GM12878 (cell line): Measurements from ENCODE around the gene LRP4.

Experiments used
- BHLHE40 ChIP-seq, 2 experiments: fragments of 450-650 bp in 1 of 2; IDR thresholded peaks; 2 replicates each; pipeline ENCODE4 v1.6.1; 2011 to 2017; ENCODE audit warnings: low read depth in 2 of 2, borderline replicate concordance in 1 of 2, improper control_type of control experiment in 1 of 2, low read length in 1 of 2, mild to moderate bottlenecking in 1 of 2
- CBX5 ChIP-seq: sonication (generic); IDR thresholded peaks from 2 replicates; pipeline ENCODE4 v1.6.1; 2016; ENCODE audit warnings: low read depth, moderate library complexity, mild to moderate bottlenecking, inconsistent platforms
- EP300 ChIP-seq, 2 experiments: fragments of 150-350 bp in 1 of 2; IDR thresholded peaks; 2 replicates each; pipeline ENCODE4 v1.6.1; 2011 to 2012; ENCODE audit warnings: low read depth in 2 of 2, low read length in 2 of 2, borderline replicate concordance in 1 of 2, improper control_type of control experiment in 1 of 2, inconsistent platforms in 1 of 2; ENCODE audit not compliant: control insufficient read depth in 1 of 2
- IKZF2 ChIP-seq, 2 experiments: fragments of 450-650 bp; IDR thresholded peaks; 2 replicates each; pipeline ENCODE4 v1.6.1; 2017; ENCODE audit warnings: mild to moderate bottlenecking in 2 of 2, moderate library complexity in 2 of 2
- MTA2 ChIP-seq: fragments of 450-650 bp; IDR thresholded peaks from 2 replicates; pipeline ENCODE4 v1.6.1; 2016; ENCODE audit warnings: low read depth, mild to moderate bottlenecking, moderate library complexity
- POLR2AphosphoS5 ChIP-seq: IDR thresholded peaks from 2 replicates; pipeline ENCODE4 v1.6.1; 2011; ENCODE audit warnings: mild to moderate bottlenecking, low read length, inconsistent platforms
- SRF ChIP-seq, 2 experiments: IDR thresholded peaks; 2 replicates each; pipeline ENCODE4 v1.6.1; 2011; ENCODE audit warnings: low read depth in 2 of 2, low read length in 2 of 2, mild to moderate bottlenecking in 1 of 2, moderate library complexity in 1 of 2
- YY1 ChIP-seq: IDR thresholded peaks from 2 replicates; pipeline ENCODE4 v1.6.1; 2011; ENCODE audit warnings: low read depth, mild to moderate bottlenecking, low read length
- TF ChIP-seq, protein P1 (sequence below), 3 experiments: IDR thresholded peaks in 2 of 3; conservative IDR thresholded peaks in 1 of 3; 2 replicates each; pipeline ENCODE4 v1.5.1; 2011; ENCODE audit warnings: low read depth in 3 of 3, low read length in 3 of 3, mild to moderate bottlenecking in 3 of 3, control low read depth in 2 of 3, moderate library complexity in 2 of 3, inconsistent platforms in 1 of 3, mixed read lengths in 1 of 3; ENCODE audit not compliant: control insufficient read depth in 2 of 3, insufficient read depth in 1 of 3; ENCODE audit errors: extremely low read depth in 1 of 3

GRCh38 chr11:46845740-46846509 lies 72.4 kb downstream of the LRP4 start, which contains the start of gene CKAP5:
- TF ChIP-seq IKZF2 (IDR thresholded peaks at IDR 0.05) (no peak), POLR2AphosphoS5 (peak; percentile 74; the same call in 1 of the 2 replicates), YY1 (peak; percentile 38; the same call in 1 of the 2 replicates), CBX5 (no peak), EP300 (IDR thresholded peaks at IDR 0.05; ENCODE audit: borderline replicate concordance in 1 of 2, control insufficient read depth in 1 of 2, low read depth in 2 of 2, low read length in 2 of 2) (no peak), MTA2 (no peak), BHLHE40 (IDR thresholded peaks at IDR 0.05; ENCODE audit: borderline replicate concordance in 1 of 2, low read depth in 2 of 2, low read length in 1 of 2) (peak; percentile 76 to 91; a peak in 3 of 4 replicates), SRF (IDR thresholded peaks at IDR 0.05; ENCODE audit: low read depth in 2 of 2, low read length in 2 of 2) (no peak)
- TF ChIP-seq, protein P1, sequence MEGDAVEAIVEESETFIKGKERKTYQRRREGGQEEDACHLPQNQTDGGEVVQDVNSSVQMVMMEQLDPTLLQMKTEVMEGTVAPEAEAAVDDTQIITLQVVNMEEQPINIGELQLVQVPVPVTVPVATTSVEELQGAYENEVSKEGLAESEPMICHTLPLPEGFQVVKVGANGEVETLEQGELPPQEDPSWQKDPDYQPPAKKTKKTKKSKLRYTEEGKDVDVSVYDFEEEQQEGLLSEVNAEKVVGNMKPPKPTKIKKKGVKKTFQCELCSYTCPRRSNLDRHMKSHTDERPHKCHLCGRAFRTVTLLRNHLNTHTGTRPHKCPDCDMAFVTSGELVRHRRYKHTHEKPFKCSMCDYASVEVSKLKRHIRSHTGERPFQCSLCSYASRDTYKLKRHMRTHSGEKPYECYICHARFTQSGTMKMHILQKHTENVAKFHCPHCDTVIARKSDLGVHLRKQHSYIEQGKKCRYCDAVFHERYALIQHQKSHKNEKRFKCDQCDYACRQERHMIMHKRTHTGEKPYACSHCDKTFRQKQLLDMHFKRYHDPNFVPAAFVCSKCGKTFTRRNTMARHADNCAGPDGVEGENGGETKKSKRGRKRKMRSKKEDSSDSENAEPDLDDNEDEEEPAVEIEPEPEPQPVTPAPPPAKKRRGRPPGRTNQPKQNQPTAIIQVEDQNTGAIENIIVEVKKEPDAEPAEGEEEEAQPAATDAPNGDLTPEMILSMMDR (IDR thresholded peaks at IDR 0.05 in 2 of 3, conservative IDR thresholded peaks at IDR 0.05 in 1 of 3; ENCODE audit: control insufficient read depth in 2 of 3, extremely low read depth in 1 of 3, insufficient read depth in 1 of 3, low read depth in 3 of 3, low read length in 3 of 3), result no peak
